Fibroblast of skin of scalp (primary cell): ENCODE data around the gene ARHGAP26.

ENCODE experiments used
- DNase-seq: peaks from one replicate; pipeline ENCODE4 v3.0.0-alpha.2; 2013

The ARHGAP26 gene

GRCh38 chr5:143023411-143024096 is 253.4 kb downstream of the ARHGAP26 start:
- DNase-seq = no peak

GRCh38 chr5:143024228-143024920 is 254.2 kb downstream of the ARHGAP26 start:
- no peak for DNase-seq

- DNase-seq = no peak
Measured at GRCh38 chr5:143025376-143025775, 255.2 kb downstream of the ARHGAP26 start.

- DNase-seq = no peak
Measured at GRCh38 chr5:143025971-143026370, 255.8 kb downstream of the ARHGAP26 start.

GRCh38 chr5:143026380-143026779 is 256.2 kb downstream of the ARHGAP26 start:
- no peak for DNase-seq

- DNase-seq = no peak
Measured at GRCh38 chr5:143029293-143029692, 259.1 kb downstream of the ARHGAP26 start.

- no peak for DNase-seq
Measured at GRCh38 chr5:143030349-143030748, 260.2 kb downstream of the ARHGAP26 start.

- no peak for DNase-seq
Measured at GRCh38 chr5:143031781-143032580, 261.8 kb downstream of the ARHGAP26 start.

- DNase-seq = no peak
Measured at GRCh38 chr5:143032581-143032836, 262.3 kb downstream of the ARHGAP26 start.

GRCh38 chr5:143033535-143034250 is 263.5 kb downstream of the ARHGAP26 start:
- peak; percentile 91 for DNase-seq

GRCh38 chr5:143036146-143036927 is 266.2 kb downstream of the ARHGAP26 start:
- no peak for DNase-seq

GRCh38 chr5:143037071-143037470 is 266.9 kb downstream of the ARHGAP26 start:
- no peak for DNase-seq

GRCh38 chr5:143037708-143038107 is 267.5 kb downstream of the ARHGAP26 start:
- no peak for DNase-seq

- no peak for DNase-seq
Measured at GRCh38 chr5:143040622-143041021, 270.4 kb downstream of the ARHGAP26 start.

- no peak for DNase-seq
Measured at GRCh38 chr5:143041461-143041860, 271.3 kb downstream of the ARHGAP26 start.

GRCh38 chr5:143041972-143042770 is 272.0 kb downstream of the ARHGAP26 start:
- DNase-seq = no peak

- DNase-seq = no peak
Measured at GRCh38 chr5:143044265-143044664, 274.1 kb downstream of the ARHGAP26 start.

GRCh38 chr5:143045062-143045461 is 274.9 kb downstream of the ARHGAP26 start:
- no peak for DNase-seq

- DNase-seq = no peak
Measured at GRCh38 chr5:143046314-143046713, 276.1 kb downstream of the ARHGAP26 start.

- DNase-seq = no peak
Measured at GRCh38 chr5:143047091-143047490, 276.9 kb downstream of the ARHGAP26 start.

- DNase-seq = no peak
Measured at GRCh38 chr5:143050183-143050582, 280.0 kb downstream of the ARHGAP26 start.
